Right lobe of liver (tissue), 6 donors: ENCODE data around the gene LOXL4. TPM values are rescaled to one million over a fixed set of nuclear protein-coding genes. Genes with fewer than 3 reads are reported as not detected.

Source experiments
- ATAC-seq, 4 donors: fragments of 200-7000 bp; cut with Tn5 transposase; one replicate each; pipeline ENCODE4 v1.9.1; 2020; ENCODE audit warnings: mild to moderate bottlenecking in 4 of 4, moderate library complexity in 4 of 4
- DNase-seq, 3 donors: peaks; one replicate each; pipeline ENCODE4 v3.0.0-alpha.2; 2020
- H3K27ac ChIP-seq, 3 donors: fragments of 200-600 bp; one replicate each; pipeline ENCODE4 v1.8.0; 2022
- H3K27me3 ChIP-seq, 2 donors: fragments of 200-600 bp; one replicate each; pipeline ENCODE4 v1.8.0; 2022
- H3K36me3 ChIP-seq, 4 donors: fragments of 200-600 bp; sonication (generic) in 1 of 4; one replicate each; pipeline versions ENCODE4 v1.5.1 to v1.8.0; 2017 to 2022; ENCODE audit warnings: control low read depth in 1 of 4
- H3K4me1 ChIP-seq, 4 donors: fragments of 200-600 bp; sonication (generic) in 1 of 4; one replicate each; pipeline versions ENCODE4 v1.5.1 to v1.8.0; 2017 to 2022; ENCODE audit warnings: control low read depth in 1 of 4
- H3K4me3 ChIP-seq, 3 donors: fragments of 200-600 bp; one replicate each; pipeline ENCODE4 v1.8.0; 2022
- H3K9me3 ChIP-seq, 4 donors: fragments of 200-600 bp; sonication (generic) in 1 of 4; one replicate each; pipeline versions ENCODE4 v1.5.1 to v1.8.0; 2017 to 2022; ENCODE audit warnings: control low read depth in 1 of 4
- CTCF ChIP-seq, 4 donors: fragments of 200-600 bp in 3 of 4; fragments of 450-650 bp in 1 of 4; IDR thresholded peaks; one replicate each; pipeline versions ENCODE4 v1.5.1 to v1.8.0; 2016 to 2022; ENCODE audit warnings: antibody characterized with exemption in 4 of 4, mild to moderate bottlenecking in 2 of 4
- POLR2A ChIP-seq: fragments of 450-650 bp; IDR thresholded peaks from one replicate; pipeline ENCODE4 v1.6.1; 2017; ENCODE audit warnings: antibody characterized with exemption, mild to moderate bottlenecking
- WGBS: methylation state at CpG from one replicate; pipeline ENCODE4 v1.1.6; 2018; ENCODE audit warnings: low coverage, low lambda C conversion rate; ENCODE audit not compliant: insufficient coverage; ENCODE audit errors: missing lambda C conversion rate; 5-methylcytosine and 5-hydroxymethylcytosine counted together
- intact Hi-C, 2 donors: fragments of 100-400 bp; cut with DNase I; formaldehyde crosslinking; loops; one replicate each; pipeline versions ENCODE4 v1.11.2 to v1.14.1; 2022
- total RNA-seq, 6 experiments: library from RNA; depleted of rRNA in 2 of 6; stranded (reverse); fragments of >200 nt in 2 of 6; fragmentation: NEBNext Ultra II Directional in 3 of 6; extraction: Animal tissue kit (Norgen Biotek cat#: 25700) in 3 of 6; gene quantifications; one replicate each; pipeline versions ENCODE4 v1.1.0 to v1.2.4, GENCODE V29; 2016 to 2023
- donor health status: DM: no; HTN: yes; CAD: no.
- donor health status: DM: no; HTN: no; CAD: no.
- donor health status: DM: no; HTN: no; CAD: no.
- donor health status: DM: no; HTN: yes; CAD: no.
- donor health status: DM: no; HTN: yes; CAD: no.

The LOXL4 gene
- total RNA-seq, 6 experiments from 2014 or later, result 0.51 to 33.4 (median 10.8) TPM

- DNase-seq (no peak), ATAC-seq (no peak)
- 73% methylated on average over 5 of the region's 6 CpGs for WGBS
- Histone ChIP-seq H3K4me3 (no peak overlapping the region), H3K36me3 (peaks cover 0 to 18% (median 7%) of the 10 kb centered on the region in 4 donors), H3K27ac (no peak overlapping the region), H3K4me1 (peaks cover 0 to 10% (median 0%) of the 10 kb centered on the region in 4 donors), H3K27me3 (no peaks in the 10 kb centered on the region), H3K9me3 (no peaks in the 10 kb centered on the region)
- intact Hi-C loops, result no loop called here
- no peak for TF ChIP-seq POLR2A
- TF ChIP-seq CTCF (IDR thresholded peaks at IDR 0.05), result no peak
Observed at GRCh38 chr10:98246911-98247805, 20.8 kb downstream of the LOXL4 start.

GRCh38 chr10:98244586-98244985, 23.4 kb downstream of the LOXL4 start:
- whole genome bisulfite sequencing, result 100% methylated on average over 1 of the region's 2 CpGs

DNA sequence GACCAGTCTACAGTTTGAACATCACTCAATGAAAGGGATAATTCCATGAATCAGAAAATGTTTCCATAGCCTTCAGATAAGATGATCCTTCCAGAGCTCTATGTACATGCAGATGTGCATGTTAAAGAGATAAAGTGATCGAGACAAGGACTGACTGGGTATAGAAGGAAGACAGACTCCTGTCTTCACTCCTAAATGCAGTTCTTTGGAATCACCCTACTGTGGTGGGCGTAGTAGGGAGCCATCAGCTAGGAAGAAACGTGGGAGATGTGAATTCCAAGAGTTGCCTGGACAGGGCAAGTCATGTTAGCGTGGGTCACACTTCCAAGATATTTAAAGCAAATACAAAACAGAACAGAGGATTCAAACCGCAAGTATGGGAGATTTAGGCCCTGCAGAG, 23.9 kb downstream of the LOXL4 start:
- intact Hi-C loops, result no loop called here
- Histone ChIP-seq H3K4me3 (no peak overlapping the region), H3K4me1 (peaks cover 0 to 5% (median 0%) of the 10 kb centered on the region in 4 donors), H3K27me3 (no peaks in the 10 kb centered on the region), H3K36me3 (peaks cover 0 to 23% (median 7%) of the 10 kb centered on the region in 4 donors), H3K27ac (no peak overlapping the region), H3K9me3 (no peaks in the 10 kb centered on the region)
- 93% methylated on average over 5 of the region's 5 CpGs for WGBS
- ATAC-seq, result no peak
- TF ChIP-seq POLR2A (no peak), CTCF (IDR thresholded peaks at IDR 0.05) (no peak)
- no peak for DNase-seq

More at GRCh38 chr10:98244586-98244985, 23.4 kb downstream of the LOXL4 start:
- DNase-seq, result no peak
- intact Hi-C loops, result no loop called here
- no peak overlapping the region for H3K4me3 ChIP-seq
- peaks cover 0 to 20% (median 7%) of the 10 kb centered on the region in 4 donors for H3K36me3 ChIP-seq
- TF ChIP-seq POLR2A, result no peak
- H3K9me3 ChIP-seq, result no peaks in the 10 kb centered on the region
- H3K27me3 ChIP-seq, result no peaks in the 10 kb centered on the region
- peaks cover 0 to 10% (median 0%) of the 10 kb centered on the region in 4 donors for H3K4me1 ChIP-seq
- no peak overlapping the region for H3K27ac ChIP-seq
- no peak for ATAC-seq

DNA sequence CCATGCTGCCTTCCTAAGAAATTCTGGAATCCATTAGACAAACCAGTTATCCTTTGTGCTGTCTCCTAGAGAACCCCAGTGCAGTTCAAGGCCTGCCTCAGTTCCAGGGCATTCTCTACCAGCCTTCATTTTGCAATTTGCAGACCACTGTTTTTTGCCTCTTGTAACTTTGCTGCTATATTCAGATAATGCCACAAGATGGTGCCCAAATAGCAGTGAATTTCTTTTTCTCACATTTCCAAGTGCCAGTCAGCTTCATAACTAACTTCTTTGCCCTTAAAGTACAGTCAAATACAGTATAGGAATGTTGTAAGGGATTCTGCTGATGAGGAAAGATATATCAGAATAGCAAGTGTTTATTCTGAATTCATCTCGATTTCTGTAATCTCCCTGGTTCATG, 25.2 kb downstream of the LOXL4 start:
- no peaks in the 10 kb centered on the region for H3K4me1 ChIP-seq
- no peak for TF ChIP-seq POLR2A
- TF ChIP-seq CTCF (IDR thresholded peaks at IDR 0.05), result peak; percentile 25 to 41 (median 26)
- peaks cover 0 to 27% (median 5%) of the 10 kb centered on the region in 4 donors for H3K36me3 ChIP-seq
- intact Hi-C loops, result no loop called here
- H3K27me3 ChIP-seq, result no peaks in the 10 kb centered on the region
- ATAC-seq, result peak in 1 of 4 donors; percentile 26
- no peak overlapping the region for H3K4me3 ChIP-seq
- DNase-seq, result no peak
- WGBS, result 77% methylated on average over 1 of the region's 1 CpG
- H3K27ac ChIP-seq, result no peak overlapping the region
- H3K9me3 ChIP-seq, result no peaks in the 10 kb centered on the region

DNA sequence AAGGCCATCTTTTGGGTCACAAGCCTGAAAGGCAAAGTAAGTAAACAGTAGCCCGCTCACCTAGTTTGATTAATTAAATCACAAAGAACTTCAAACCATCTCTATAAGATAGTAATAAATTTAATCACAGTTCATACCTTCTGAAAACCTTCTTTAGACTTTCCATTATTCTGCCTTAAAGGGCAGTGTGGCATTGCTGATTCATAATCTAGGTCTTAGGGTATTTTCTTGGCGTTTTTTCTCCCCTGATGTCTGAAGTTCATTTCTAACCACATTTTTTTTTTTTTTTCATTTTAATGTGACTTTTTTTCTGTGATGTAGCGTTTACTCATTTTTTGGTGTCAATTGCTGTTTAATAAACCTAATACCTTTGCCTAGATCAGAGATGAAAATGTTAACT, 27.5 kb downstream of the LOXL4 start:
- no peaks in the 10 kb centered on the region for H3K27me3 ChIP-seq
- H3K4me3 ChIP-seq, result no peak overlapping the region
- WGBS, result 83% methylated on average over 3 of the region's 3 CpGs
- ATAC-seq (no peak), DNase-seq (no peak)
- no peak overlapping the region for H3K27ac ChIP-seq
- TF ChIP-seq POLR2A (no peak), CTCF (IDR thresholded peaks at IDR 0.05) (no peak)
- H3K4me1 ChIP-seq, result no peaks in the 10 kb centered on the region
- H3K36me3 ChIP-seq, result peaks cover 0 to 49% (median 13%) of the 10 kb centered on the region in 4 donors
- intact Hi-C loops, result no loop called here
- no peaks in the 10 kb centered on the region for H3K9me3 ChIP-seq
